Measurements from ENCODE around the gene DNAJB4.

DNA sequence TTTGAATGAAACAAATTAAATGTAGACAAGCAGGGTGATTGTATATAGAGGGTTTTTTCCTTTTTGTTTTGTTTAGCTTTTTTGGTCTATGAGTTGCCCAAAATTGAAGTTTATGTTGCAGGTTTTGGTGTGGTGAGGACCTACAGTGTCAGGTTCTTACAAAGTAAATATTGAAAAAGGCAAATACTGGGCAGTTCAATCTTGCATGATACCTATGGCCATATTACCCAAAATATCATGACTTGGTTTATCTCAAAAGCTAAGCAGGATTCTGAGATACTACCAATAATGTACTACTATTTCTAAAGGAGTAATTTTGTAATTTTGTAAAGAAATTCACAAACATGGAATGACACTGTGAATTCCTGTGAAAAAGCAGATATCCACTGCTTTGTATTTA lies 1.8 kb downstream of the DNAJB4 start:
- TF ChIP-seq, protein P1, sequence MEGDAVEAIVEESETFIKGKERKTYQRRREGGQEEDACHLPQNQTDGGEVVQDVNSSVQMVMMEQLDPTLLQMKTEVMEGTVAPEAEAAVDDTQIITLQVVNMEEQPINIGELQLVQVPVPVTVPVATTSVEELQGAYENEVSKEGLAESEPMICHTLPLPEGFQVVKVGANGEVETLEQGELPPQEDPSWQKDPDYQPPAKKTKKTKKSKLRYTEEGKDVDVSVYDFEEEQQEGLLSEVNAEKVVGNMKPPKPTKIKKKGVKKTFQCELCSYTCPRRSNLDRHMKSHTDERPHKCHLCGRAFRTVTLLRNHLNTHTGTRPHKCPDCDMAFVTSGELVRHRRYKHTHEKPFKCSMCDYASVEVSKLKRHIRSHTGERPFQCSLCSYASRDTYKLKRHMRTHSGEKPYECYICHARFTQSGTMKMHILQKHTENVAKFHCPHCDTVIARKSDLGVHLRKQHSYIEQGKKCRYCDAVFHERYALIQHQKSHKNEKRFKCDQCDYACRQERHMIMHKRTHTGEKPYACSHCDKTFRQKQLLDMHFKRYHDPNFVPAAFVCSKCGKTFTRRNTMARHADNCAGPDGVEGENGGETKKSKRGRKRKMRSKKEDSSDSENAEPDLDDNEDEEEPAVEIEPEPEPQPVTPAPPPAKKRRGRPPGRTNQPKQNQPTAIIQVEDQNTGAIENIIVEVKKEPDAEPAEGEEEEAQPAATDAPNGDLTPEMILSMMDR (IDR thresholded peaks at IDR 0.05), result no peak
- no peak for TF ChIP-seq POLR2A (IDR thresholded peaks at IDR 0.05)
